Measurements from ENCODE around the gene ATF3.
A peak's percentile ranks its signal among the peaks of the same experiment; 100 is the strongest.

ATF3 gene

DNA sequence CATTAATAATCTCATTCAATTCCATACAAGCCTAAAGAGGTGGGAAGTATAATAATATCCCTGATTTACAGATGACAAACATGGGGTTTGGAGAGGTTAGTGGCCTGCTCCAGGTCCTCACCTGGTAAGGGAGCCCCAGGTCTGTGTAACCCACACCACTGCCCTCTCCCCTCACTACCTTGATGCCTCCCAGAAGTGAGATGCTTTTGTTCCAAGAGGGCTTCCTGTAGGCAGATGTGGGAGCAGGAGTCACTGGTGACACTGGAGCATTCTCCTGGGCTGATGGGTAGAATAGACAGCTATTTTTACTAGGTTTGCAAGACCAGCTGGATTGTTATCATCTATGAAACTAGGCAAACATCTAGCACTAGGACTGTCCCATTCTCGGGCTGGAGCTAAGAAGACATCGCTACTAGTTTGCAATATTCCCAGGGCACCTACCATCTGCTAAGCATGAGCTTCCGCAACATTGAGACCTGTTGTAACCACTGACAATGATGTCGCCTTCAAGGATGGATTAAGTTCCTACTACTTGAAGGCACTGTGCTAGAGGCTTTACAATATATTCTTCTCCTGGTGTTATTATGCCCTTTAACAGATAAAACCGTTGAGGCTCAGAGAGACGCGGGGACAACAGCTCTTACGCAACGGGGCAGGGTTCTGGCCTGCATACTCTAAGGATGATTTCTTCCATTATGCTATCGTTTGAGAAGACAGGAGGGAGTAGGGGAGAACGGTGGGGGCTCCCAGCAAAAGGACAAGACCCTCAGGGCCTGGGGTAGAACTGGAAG is 56.0 kb downstream of the ATF3 start:
- peaks cover 16% of the 10 kb centered on the region for H3K27me3 Mint-ChIP-seq (ENCODE audit: low read depth, poor library complexity)
- H3K27ac Mint-ChIP-seq, result no peak overlapping the region
- TF ChIP-seq, protein P1, sequence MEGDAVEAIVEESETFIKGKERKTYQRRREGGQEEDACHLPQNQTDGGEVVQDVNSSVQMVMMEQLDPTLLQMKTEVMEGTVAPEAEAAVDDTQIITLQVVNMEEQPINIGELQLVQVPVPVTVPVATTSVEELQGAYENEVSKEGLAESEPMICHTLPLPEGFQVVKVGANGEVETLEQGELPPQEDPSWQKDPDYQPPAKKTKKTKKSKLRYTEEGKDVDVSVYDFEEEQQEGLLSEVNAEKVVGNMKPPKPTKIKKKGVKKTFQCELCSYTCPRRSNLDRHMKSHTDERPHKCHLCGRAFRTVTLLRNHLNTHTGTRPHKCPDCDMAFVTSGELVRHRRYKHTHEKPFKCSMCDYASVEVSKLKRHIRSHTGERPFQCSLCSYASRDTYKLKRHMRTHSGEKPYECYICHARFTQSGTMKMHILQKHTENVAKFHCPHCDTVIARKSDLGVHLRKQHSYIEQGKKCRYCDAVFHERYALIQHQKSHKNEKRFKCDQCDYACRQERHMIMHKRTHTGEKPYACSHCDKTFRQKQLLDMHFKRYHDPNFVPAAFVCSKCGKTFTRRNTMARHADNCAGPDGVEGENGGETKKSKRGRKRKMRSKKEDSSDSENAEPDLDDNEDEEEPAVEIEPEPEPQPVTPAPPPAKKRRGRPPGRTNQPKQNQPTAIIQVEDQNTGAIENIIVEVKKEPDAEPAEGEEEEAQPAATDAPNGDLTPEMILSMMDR (IDR thresholded peaks at IDR 0.05), result no peak
- H3K9me3 Mint-ChIP-seq, result peaks cover 21% of the 10 kb centered on the region
- peaks cover 21% of the 10 kb centered on the region for H3K4me1 Mint-ChIP-seq
- no peaks in the 10 kb centered on the region for H3K36me3 Mint-ChIP-seq (ENCODE audit: low read depth)
- H3K4me3 Mint-ChIP-seq, result peak overlapping the region; percentile 43
- DNase-seq, result no peak

- Mint-ChIP-seq H3K27me3 (ENCODE audit: low read depth, poor library complexity) (peaks cover 16% of the 10 kb centered on the region), H3K4me3 (peak overlapping the region; percentile 83), H3K9me3 (peaks cover 15% of the 10 kb centered on the region), H3K36me3 (ENCODE audit: low read depth) (no peaks in the 10 kb centered on the region), H3K27ac (no peak overlapping the region), H3K4me1 (peaks cover 21% of the 10 kb centered on the region)
- DNase-seq, result peak; percentile 89
- TF ChIP-seq, protein P1 (IDR thresholded peaks at IDR 0.05), result peak; percentile 92
These were observed 56.9 kb downstream of the ATF3 start for GRCh38 chr1:212665241-212666115.

DNA sequence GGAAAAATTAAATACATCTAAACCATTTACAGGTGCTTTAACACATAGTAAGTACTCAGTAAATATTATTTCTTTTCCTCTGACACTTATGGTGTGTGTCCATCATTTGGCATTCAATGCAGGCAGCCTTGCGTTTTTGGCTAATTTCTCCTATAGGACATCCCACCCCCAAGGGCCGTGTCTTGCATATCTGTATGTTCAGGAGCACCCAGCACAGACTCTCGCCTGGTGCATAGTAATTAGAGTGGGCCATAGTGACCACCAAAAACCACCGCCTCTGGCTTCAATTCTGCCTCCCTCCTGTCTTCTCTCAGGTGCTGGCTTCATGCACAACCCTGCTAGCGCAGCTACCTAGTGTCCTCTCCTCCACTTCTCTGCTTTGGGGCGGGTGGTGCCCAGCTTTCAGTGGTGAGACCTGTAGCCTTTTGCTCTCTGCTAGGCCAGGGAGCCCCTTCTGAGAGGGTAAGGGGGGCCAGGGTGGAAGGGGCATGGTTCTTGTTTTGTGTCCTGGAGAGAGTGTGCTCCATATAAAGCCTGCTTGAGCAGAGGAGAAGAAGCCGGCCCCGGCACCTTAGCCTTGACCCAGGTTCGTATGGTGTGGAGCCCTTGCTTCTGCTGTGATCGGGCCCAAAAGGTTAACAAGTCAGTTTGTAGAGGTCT is 57.7 kb downstream of the ATF3 start:
- H3K9me3 Mint-ChIP-seq, result peaks cover 8% of the 10 kb centered on the region
- TF ChIP-seq, protein P1 (IDR thresholded peaks at IDR 0.05), result no peak

GRCh38 chr1:212667223-212668139 is 58.9 kb downstream of the ATF3 start:
- no peak for DNase-seq
- Mint-ChIP-seq H3K27ac (peak overlapping the region; percentile 93), H3K36me3 (ENCODE audit: low read depth) (no peaks in the 10 kb centered on the region), H3K27me3 (ENCODE audit: low read depth, poor library complexity) (peaks cover 9% of the 10 kb centered on the region), H3K4me3 (no peak overlapping the region), H3K4me1 (peaks cover 31% of the 10 kb centered on the region), H3K9me3 (no peaks in the 10 kb centered on the region)
- TF ChIP-seq, protein P1 (IDR thresholded peaks at IDR 0.05), result no peak

More for the DNA sequence above, 57.7 kb downstream of the ATF3 start:
- no peak for DNase-seq
- Mint-ChIP-seq H3K4me3 (peak overlapping the region; percentile 83), H3K4me1 (peaks cover 23% of the 10 kb centered on the region), H3K27me3 (ENCODE audit: low read depth, poor library complexity) (peaks cover 12% of the 10 kb centered on the region), H3K36me3 (ENCODE audit: low read depth) (no peaks in the 10 kb centered on the region), H3K27ac (no peak overlapping the region)

DNA sequence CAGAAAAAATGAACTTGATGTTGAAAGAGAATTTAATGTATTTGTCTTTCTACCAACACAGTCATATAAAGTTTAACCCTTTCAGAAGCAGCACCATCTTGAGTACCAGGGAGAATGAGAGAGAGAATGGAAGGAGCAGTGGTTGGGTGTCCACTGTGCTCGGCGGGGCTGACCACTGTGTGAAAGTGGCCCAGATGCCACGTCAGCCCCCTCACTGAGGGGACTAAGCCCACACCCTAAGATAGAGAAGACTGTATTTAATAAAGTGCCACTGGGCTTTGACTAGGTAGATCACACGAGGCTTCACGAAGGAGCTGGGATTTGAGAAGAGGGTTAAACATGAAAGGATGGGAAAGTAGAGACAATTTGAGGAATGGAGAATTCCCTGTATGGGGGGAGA is 59.9 kb downstream of the ATF3 start:
- Mint-ChIP-seq H3K36me3 (ENCODE audit: low read depth) (no peaks in the 10 kb centered on the region), H3K4me1 (peaks cover 31% of the 10 kb centered on the region), H3K27me3 (ENCODE audit: low read depth, poor library complexity) (peaks cover 9% of the 10 kb centered on the region), H3K4me3 (no peak overlapping the region), H3K27ac (no peak overlapping the region), H3K9me3 (no peaks in the 10 kb centered on the region)
- DNase-seq, result no peak
- TF ChIP-seq, protein P1 (IDR thresholded peaks at IDR 0.05), result no peak
